ENCODE results near the gene ABCB1. TPM values are rescaled to one million over a fixed set of nuclear protein-coding genes. Genes with fewer than 3 reads are reported as not detected.
"Not testable (repeated sequence)": the region's sequence is repeated elsewhere in the genome, so short reads cannot be mapped to it uniquely, and the experiment has no call there.

ABCB1 gene
- polyA plus RNA-seq, 2 donors: 1.6 to 1.7 TPM

- H3K9me3 ChIP-seq (ENCODE audit: control insufficient read depth in 2 of 2, insufficient read depth in 1 of 2, low read depth in 1 of 2, low read length in 1 of 2): no peaks in the 10 kb centered on the region
- no peaks in the 10 kb centered on the region for H3K36me3 ChIP-seq (ENCODE audit: control insufficient read depth in 2 of 2, insufficient read depth in 2 of 2, low read length in 1 of 2)
- no peaks in the 10 kb centered on the region for H3K27me3 ChIP-seq (ENCODE audit: control insufficient read depth in 1 of 2, insufficient read depth in 2 of 2, low read length in 2 of 2)
- WGBS, 2 donors: 59 to 70% methylated on average over 1 of the region's 1 CpG
- no peaks in the 10 kb centered on the region for H3K4me1 ChIP-seq (ENCODE audit: control insufficient read depth in 2 of 2, insufficient read depth in 2 of 2, low read length in 1 of 2)
- H3K27ac ChIP-seq (ENCODE audit: low read depth in 2 of 2, low read length in 1 of 2): no peak overlapping the region
- no peak overlapping the region for H3K4me3 ChIP-seq (ENCODE audit: low read depth in 1 of 2, low read length in 2 of 2)
Observed at GRCh38 chr7:87589631-87590030, 11.1 kb downstream of the ABCB1 start.

GRCh38 chr7:87581723-87582122 lies 19.0 kb downstream of the ABCB1 start:
- H3K4me3 ChIP-seq (ENCODE audit: low read depth in 1 of 2, low read length in 2 of 2): no peak overlapping the region
- WGBS, 2 donors: 50 to 62% methylated on average over 3 of the region's 3 CpGs
- H3K36me3 ChIP-seq (ENCODE audit: control insufficient read depth in 2 of 2, insufficient read depth in 2 of 2, low read length in 1 of 2): no peaks in the 10 kb centered on the region
- H3K9me3 ChIP-seq (ENCODE audit: control insufficient read depth in 2 of 2, insufficient read depth in 1 of 2, low read depth in 1 of 2, low read length in 1 of 2): no peaks in the 10 kb centered on the region
- H3K27me3 ChIP-seq (ENCODE audit: control insufficient read depth in 1 of 2, insufficient read depth in 2 of 2, low read length in 2 of 2): no peaks in the 10 kb centered on the region
- H3K4me1 ChIP-seq (ENCODE audit: control insufficient read depth in 2 of 2, insufficient read depth in 2 of 2, low read length in 1 of 2): no peaks in the 10 kb centered on the region
- no peak overlapping the region for H3K27ac ChIP-seq (ENCODE audit: low read depth in 2 of 2, low read length in 1 of 2)

DNA sequence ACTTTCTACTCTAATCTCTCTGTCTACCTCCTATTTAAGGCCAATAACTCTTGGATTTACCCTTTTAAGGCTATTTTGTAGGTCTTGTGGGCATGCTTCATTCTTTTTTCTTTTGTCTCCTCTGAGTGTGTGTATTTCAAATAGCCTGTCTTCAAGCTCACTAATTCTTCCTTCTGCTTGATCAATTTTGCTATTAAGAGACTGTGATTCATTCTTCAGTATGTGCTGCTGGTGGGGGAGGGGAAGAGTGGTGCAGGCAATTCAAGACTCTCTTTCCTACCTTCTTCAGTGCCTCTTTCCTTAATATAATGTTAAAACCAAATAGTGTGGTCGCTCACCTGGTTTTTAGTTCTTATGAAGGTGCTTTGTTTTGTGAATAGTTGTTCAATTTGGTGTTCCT lies 20.0 kb downstream of the ABCB1 start:
- no peaks in the 10 kb centered on the region for H3K4me1 ChIP-seq (ENCODE audit: control insufficient read depth in 2 of 2, insufficient read depth in 2 of 2, low read length in 1 of 2)
- no peak overlapping the region for H3K27ac ChIP-seq (ENCODE audit: low read depth in 2 of 2, low read length in 1 of 2)
- H3K4me3 ChIP-seq (ENCODE audit: low read depth in 1 of 2, low read length in 2 of 2): no peak overlapping the region
- H3K36me3 ChIP-seq (ENCODE audit: control insufficient read depth in 2 of 2, insufficient read depth in 2 of 2, low read length in 1 of 2): no peaks in the 10 kb centered on the region
- no peaks in the 10 kb centered on the region for H3K9me3 ChIP-seq (ENCODE audit: control insufficient read depth in 2 of 2, insufficient read depth in 1 of 2, low read depth in 1 of 2, low read length in 1 of 2)
- 88 to 90% methylated on average over 1 of the region's 1 CpG for WGBS, 2 donors
- no peaks in the 10 kb centered on the region for H3K27me3 ChIP-seq (ENCODE audit: control insufficient read depth in 1 of 2, insufficient read depth in 2 of 2, low read length in 2 of 2)

- Histone ChIP-seq H3K27ac (ENCODE audit: low read depth in 2 of 2, low read length in 1 of 2) (no peak overlapping the region), H3K36me3 (ENCODE audit: control insufficient read depth in 2 of 2, insufficient read depth in 2 of 2, low read length in 1 of 2) (no peaks in the 10 kb centered on the region), H3K27me3 (ENCODE audit: control insufficient read depth in 1 of 2, insufficient read depth in 2 of 2, low read length in 2 of 2) (no peaks in the 10 kb centered on the region), H3K9me3 (ENCODE audit: control insufficient read depth in 2 of 2, insufficient read depth in 1 of 2, low read depth in 1 of 2, low read length in 1 of 2) (no peaks in the 10 kb centered on the region), H3K4me3 (ENCODE audit: low read depth in 1 of 2, low read length in 2 of 2) (no peak overlapping the region), H3K4me1 (ENCODE audit: control insufficient read depth in 2 of 2, insufficient read depth in 2 of 2, low read length in 1 of 2) (no peaks in the 10 kb centered on the region)
- WGBS, 2 donors: 48 to 56% methylated on average over 2 of the region's 2 CpGs
Observed at GRCh38 chr7:87575521-87575920, 25.2 kb downstream of the ABCB1 start.

DNA sequence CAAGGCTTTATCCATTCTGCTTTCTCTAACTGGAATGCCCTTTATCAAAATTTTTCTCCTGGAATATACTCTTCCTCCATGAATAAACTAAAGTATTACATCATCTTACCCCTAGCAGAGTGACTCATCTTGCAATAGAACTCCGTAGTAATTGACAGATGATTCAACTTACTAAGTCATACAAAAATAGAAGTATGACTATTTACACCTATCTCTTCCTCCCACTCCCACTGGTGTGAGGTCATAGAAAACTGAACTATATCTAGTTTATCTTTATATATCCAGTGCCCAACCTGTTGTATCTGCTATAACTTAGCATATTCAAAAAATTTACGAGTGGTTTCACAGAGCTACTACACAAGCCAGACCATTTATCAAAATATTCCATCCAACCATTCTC lies 26.1 kb downstream of the ABCB1 start:
- no peaks in the 10 kb centered on the region for H3K4me1 ChIP-seq (ENCODE audit: control insufficient read depth in 2 of 2, insufficient read depth in 2 of 2, low read length in 1 of 2)
- no peak overlapping the region for H3K27ac ChIP-seq (ENCODE audit: low read depth in 2 of 2, low read length in 1 of 2)
- H3K36me3 ChIP-seq (ENCODE audit: control insufficient read depth in 2 of 2, insufficient read depth in 2 of 2, low read length in 1 of 2): no peaks in the 10 kb centered on the region
- WGBS, 2 donors: 14 to 30% methylated on average over 2 of the region's 2 CpGs
- no peaks in the 10 kb centered on the region for H3K27me3 ChIP-seq (ENCODE audit: control insufficient read depth in 1 of 2, insufficient read depth in 2 of 2, low read length in 2 of 2)
- H3K9me3 ChIP-seq (ENCODE audit: control insufficient read depth in 2 of 2, insufficient read depth in 1 of 2, low read depth in 1 of 2, low read length in 1 of 2): no peaks in the 10 kb centered on the region
- H3K4me3 ChIP-seq (ENCODE audit: low read depth in 1 of 2, low read length in 2 of 2): no peak overlapping the region

- 62 to 69% methylated on average over 1 of the region's 1 CpG for WGBS, 2 donors
- H3K27me3 ChIP-seq (ENCODE audit: control insufficient read depth in 1 of 2, insufficient read depth in 2 of 2, low read length in 2 of 2); H3K4me3 ChIP-seq (ENCODE audit: low read depth in 1 of 2, low read length in 2 of 2); H3K4me1 ChIP-seq (ENCODE audit: control insufficient read depth in 2 of 2, insufficient read depth in 2 of 2, low read length in 1 of 2); H3K9me3 ChIP-seq (ENCODE audit: control insufficient read depth in 2 of 2, insufficient read depth in 1 of 2, low read depth in 1 of 2, low read length in 1 of 2); H3K36me3 ChIP-seq (ENCODE audit: control insufficient read depth in 2 of 2, insufficient read depth in 2 of 2, low read length in 1 of 2); H3K27ac ChIP-seq (ENCODE audit: low read depth in 2 of 2, low read length in 1 of 2): not testable (repeated sequence)
Observed at GRCh38 chr7:87572513-87572912, 28.2 kb downstream of the ABCB1 start.

DNA sequence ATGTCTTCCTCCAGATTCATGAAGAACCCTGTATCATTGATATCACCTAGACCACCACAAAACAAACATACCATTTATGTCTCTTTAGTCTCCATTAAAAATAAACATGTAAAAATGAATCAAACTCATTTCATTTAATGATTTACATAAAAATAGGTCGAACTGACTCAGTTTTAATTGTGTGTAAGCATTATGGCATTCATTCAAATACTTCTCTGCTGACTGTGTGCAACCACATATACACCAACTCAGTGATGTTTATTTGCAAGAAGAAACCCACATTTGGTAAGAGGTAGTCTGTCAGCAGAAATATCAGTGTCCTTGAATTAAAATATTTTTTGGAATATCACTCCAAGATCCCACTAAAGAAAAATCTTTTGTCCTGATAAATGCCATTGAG lies 30.5 kb downstream of the ABCB1 start:
- H3K4me3 ChIP-seq (ENCODE audit: low read depth in 1 of 2, low read length in 2 of 2): no peak overlapping the region
- H3K27ac ChIP-seq (ENCODE audit: low read depth in 2 of 2, low read length in 1 of 2): no peak overlapping the region
- no peaks in the 10 kb centered on the region for H3K9me3 ChIP-seq (ENCODE audit: control insufficient read depth in 2 of 2, insufficient read depth in 1 of 2, low read depth in 1 of 2, low read length in 1 of 2)
- H3K27me3 ChIP-seq (ENCODE audit: control insufficient read depth in 1 of 2, insufficient read depth in 2 of 2, low read length in 2 of 2): no peaks in the 10 kb centered on the region
- H3K36me3 ChIP-seq (ENCODE audit: control insufficient read depth in 2 of 2, insufficient read depth in 2 of 2, low read length in 1 of 2): no peaks in the 10 kb centered on the region
- WGBS, 2 donors: 29 to 30% methylated on average over 1 of the region's 1 CpG
- no peaks in the 10 kb centered on the region for H3K4me1 ChIP-seq (ENCODE audit: control insufficient read depth in 2 of 2, insufficient read depth in 2 of 2, low read length in 1 of 2)

DNA sequence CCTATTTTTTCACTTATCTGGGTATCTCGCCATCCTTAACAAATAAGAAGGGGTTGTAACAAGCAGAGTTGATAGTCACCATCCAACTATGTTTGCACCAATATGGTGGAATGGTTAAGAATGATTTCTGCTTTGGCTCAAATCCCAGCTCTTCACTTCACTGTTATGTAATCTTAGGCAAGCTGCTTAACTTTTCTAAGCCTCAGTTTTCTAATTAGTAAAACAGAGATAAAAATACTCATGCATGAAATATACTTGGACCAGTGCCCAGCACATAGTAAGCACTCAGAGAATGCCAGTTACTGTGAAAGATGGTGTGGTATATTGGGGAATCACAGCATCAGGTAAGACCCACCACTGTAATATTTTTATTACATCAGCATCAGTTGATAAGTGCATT lies 33.6 kb downstream of the ABCB1 start:
- whole genome bisulfite sequencing, 2 donors: 82 to 85% methylated on average over 1 of the region's 1 CpG
- Histone ChIP-seq H3K27ac (ENCODE audit: low read depth in 2 of 2, low read length in 1 of 2) (no peak overlapping the region), H3K36me3 (ENCODE audit: control insufficient read depth in 2 of 2, insufficient read depth in 2 of 2, low read length in 1 of 2) (no peaks in the 10 kb centered on the region), H3K4me3 (ENCODE audit: low read depth in 1 of 2, low read length in 2 of 2) (no peak overlapping the region), H3K9me3 (ENCODE audit: control insufficient read depth in 2 of 2, insufficient read depth in 1 of 2, low read depth in 1 of 2, low read length in 1 of 2) (no peaks in the 10 kb centered on the region), H3K27me3 (ENCODE audit: control insufficient read depth in 1 of 2, insufficient read depth in 2 of 2, low read length in 2 of 2) (no peaks in the 10 kb centered on the region), H3K4me1 (ENCODE audit: control insufficient read depth in 2 of 2, insufficient read depth in 2 of 2, low read length in 1 of 2) (no peaks in the 10 kb centered on the region)

GRCh38 chr7:87566311-87566900 lies 34.3 kb downstream of the ABCB1 start:
- no peaks in the 10 kb centered on the region for H3K9me3 ChIP-seq (ENCODE audit: control insufficient read depth in 2 of 2, insufficient read depth in 1 of 2, low read depth in 1 of 2, low read length in 1 of 2)
- 84 to 87% methylated on average over 6 of the region's 6 CpGs for WGBS, 2 donors
- H3K27ac ChIP-seq (ENCODE audit: low read depth in 2 of 2, low read length in 1 of 2): no peak overlapping the region
- no peaks in the 10 kb centered on the region for H3K27me3 ChIP-seq (ENCODE audit: control insufficient read depth in 1 of 2, insufficient read depth in 2 of 2, low read length in 2 of 2)
- H3K4me1 ChIP-seq (ENCODE audit: control insufficient read depth in 2 of 2, insufficient read depth in 2 of 2, low read length in 1 of 2): no peaks in the 10 kb centered on the region
- no peak overlapping the region for H3K4me3 ChIP-seq (ENCODE audit: low read depth in 1 of 2, low read length in 2 of 2)
- no peaks in the 10 kb centered on the region for H3K36me3 ChIP-seq (ENCODE audit: control insufficient read depth in 2 of 2, insufficient read depth in 2 of 2, low read length in 1 of 2)

- Histone ChIP-seq H3K27ac (ENCODE audit: low read depth in 2 of 2, low read length in 1 of 2) (no peak overlapping the region), H3K4me3 (ENCODE audit: low read depth in 1 of 2, low read length in 2 of 2) (no peak overlapping the region), H3K4me1 (ENCODE audit: control insufficient read depth in 2 of 2, insufficient read depth in 2 of 2, low read length in 1 of 2) (no peaks in the 10 kb centered on the region), H3K9me3 (ENCODE audit: control insufficient read depth in 2 of 2, insufficient read depth in 1 of 2, low read depth in 1 of 2, low read length in 1 of 2) (no peaks in the 10 kb centered on the region), H3K27me3 (ENCODE audit: control insufficient read depth in 1 of 2, insufficient read depth in 2 of 2, low read length in 2 of 2) (no peaks in the 10 kb centered on the region), H3K36me3 (ENCODE audit: control insufficient read depth in 2 of 2, insufficient read depth in 2 of 2, low read length in 1 of 2) (no peaks in the 10 kb centered on the region)
- WGBS, 2 donors: 60 to 66% methylated on average over 3 of the region's 3 CpGs
Observed at GRCh38 chr7:87565877-87566276, 34.8 kb downstream of the ABCB1 start.
